Stimulated activated CD8-positive, alpha-beta memory T cell treated with anti-CD3 and anti-CD28 coated beads, Interleukin-12 subunit alpha, Interleukin-12 subunit beta, amount 100 ng/mL, for 1 hour (primary cell): ENCODE data around the gene TNFSF4.

Experiments
- DNase-seq: peaks from one replicate; pipeline ENCODE4 v3.0.0-alpha.2; 2020; ENCODE audit warnings: low read depth

TNFSF4 gene

DNA sequence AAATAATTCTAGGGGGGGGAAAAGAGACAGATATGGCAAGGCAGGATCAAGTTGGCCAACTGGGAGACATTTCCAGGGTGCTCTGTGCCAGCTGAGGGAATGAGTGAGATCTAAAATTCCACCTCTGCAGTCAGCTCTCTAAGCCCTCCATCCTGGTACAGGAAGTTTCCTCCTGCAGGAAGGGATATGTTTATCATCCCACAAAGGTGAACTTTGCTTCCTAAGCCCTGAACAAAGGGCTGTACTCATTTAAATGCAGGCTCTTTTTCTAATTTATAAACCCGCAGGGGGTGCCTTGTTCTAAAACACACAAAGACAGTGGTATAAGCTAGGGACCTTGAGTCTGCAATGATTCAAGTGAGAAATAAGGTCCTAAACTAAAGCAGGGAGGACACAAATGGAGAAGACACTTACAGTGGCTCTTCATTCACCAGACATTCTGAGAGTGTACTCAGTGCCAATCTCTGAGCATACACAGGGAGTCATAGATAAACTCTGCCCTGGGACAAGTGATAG is 3.6 kb upstream of the TNFSF4 start:
- DNase-seq: no peak

DNA sequence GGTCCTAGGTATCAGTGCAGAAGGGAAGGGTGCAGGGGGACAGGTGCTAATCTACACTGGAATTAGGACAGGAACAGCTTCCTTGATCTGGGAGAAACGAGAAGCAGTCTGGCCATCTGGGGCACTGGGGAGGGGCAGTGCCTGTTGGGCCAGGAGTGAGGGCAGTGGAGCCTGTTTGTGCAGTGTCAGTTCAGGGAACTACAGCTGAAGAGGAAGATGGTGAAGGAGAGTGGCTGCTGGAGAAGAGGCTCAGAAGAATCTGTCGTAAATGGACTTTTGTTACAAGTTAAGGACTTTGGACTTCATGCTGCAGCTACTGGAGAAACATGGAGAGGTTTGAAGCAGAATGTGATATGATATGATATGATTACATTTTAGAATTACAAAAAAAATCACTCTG is 3.2 kb upstream of the TNFSF4 start:
- DNase-seq: no peak

DNA sequence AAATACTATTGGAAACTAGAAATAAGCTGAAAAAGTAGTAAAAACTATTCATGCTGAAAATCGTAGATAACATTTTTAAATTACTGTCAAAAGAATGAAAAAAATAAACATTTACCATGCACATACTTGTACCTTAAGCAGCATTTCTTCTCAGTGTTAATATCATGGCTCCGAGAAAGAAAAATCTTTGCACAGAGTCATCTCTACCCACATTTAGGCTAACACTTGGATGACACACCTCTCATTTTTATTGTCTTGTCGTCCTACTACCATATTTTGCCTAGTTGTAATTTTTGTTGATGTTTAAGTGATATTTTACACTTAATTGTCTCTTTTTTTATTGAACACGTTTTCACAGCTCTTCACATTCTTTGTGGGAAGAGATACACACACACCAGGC is 1.7 kb upstream of the TNFSF4 start:
- no peak for DNase-seq

DNA sequence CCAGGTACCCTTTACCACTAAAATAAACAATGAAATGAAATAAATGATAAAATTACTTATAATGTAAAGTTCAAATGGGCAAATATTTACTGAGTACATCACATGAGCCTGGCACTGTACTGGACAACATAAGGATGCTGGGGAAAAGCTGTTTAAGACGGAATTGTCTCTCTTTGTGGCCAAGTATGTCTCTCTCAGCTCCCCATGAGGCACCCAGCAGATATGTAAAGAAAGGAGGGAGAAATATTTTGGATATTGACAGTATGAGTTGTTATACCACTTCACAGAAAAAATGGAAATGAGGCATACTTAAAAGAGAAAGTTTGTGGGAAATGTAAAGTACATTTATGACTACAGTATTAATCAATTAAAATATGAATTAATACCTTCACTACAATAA is 1.0 kb upstream of the TNFSF4 start:
- no peak for DNase-seq

DNA sequence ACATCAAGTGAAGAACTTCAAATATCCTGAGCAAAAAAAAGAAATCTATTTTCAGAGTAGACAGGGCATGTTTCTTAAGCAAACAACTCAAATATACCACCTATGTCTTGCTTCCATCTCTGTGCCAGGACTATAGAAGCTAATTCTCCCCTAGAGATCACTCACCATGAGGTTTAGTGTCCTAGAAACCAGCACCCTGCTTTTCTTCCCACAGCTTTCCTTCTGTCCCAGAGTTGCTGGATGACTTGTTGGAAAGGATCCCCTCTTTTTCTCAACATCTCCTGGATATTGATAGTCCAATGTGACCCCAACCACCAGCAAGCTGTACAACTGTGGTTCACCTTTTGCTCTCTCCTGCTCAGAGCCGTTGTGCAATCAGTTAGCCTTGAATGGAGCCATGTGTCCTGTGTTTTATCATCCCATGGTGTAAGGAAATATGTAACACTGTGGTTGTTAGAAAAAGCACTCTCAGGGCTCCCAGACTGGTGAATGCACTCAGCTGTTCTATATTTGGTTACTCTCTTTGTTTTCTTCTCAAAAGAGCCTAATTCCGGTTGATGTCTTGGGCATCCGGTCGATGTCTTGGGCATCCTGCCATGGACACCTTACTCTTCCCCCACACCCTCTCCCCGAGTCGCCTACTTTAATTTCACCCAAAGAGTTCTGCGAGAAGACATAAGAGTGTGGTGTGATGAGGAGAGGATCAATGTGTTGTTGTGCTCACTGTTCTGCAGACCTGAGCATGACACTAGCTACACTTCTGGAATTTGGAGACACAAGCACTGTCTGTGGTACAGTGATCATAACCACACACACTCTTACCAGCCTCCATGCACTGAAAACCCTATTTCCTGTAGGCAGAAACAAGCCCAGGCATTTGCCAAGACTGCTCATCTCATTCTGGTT is 1.7 kb downstream of the TNFSF4 start:
- no peak for DNase-seq

DNA sequence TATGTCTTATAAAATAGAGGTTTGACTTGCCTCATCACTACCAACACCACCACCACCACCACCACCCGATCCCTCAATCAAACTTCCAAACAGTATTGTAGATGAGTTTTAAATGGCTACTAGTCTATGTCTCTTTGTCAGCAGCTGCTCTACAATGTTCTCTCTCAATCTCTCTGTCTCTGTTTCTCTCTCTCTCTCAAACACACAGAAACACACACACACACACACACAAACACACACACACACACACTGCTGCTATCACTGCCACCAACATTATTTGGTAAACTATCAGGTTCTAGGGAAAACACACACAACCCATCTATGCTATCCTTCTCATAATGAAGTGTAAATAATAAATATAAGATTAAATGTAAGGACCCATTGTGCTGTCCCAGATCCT is 2.4 kb downstream of the TNFSF4 start:
- no peak for DNase-seq

DNA sequence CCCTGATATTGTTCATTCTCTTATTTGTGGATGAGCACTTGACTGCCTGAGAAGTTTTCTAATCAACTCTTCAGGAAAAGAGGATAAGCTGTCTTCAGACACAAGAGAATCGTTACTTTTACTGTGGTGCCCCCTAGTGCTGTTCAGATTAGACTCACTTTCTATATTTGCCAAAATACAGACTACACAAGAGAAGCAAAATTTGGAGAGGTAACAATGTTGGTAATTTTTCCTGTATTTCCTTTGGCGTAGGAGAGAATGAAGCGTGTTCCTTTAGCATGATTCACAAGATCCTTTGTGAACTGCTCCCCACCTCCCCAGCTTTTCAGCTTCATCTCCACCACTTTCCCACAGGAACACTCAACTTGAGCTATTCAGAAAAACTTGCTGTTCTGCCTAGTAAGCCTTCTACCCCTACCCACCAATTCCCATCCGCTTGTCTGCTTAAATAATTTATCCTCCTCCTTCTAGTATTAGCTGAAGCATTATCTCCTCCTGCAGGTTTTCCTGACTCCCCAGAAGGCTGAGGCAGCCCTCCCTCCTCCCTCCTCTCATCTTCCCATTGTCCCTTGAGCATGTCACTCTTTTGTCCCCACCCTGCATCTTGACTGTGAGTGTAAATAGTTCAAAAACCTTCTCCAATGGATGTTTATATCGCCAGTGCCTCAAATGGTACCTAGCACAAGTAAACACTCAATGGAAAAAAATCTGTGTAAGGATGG is 4.5 kb downstream of the TNFSF4 start:
- no peak for DNase-seq

DNA sequence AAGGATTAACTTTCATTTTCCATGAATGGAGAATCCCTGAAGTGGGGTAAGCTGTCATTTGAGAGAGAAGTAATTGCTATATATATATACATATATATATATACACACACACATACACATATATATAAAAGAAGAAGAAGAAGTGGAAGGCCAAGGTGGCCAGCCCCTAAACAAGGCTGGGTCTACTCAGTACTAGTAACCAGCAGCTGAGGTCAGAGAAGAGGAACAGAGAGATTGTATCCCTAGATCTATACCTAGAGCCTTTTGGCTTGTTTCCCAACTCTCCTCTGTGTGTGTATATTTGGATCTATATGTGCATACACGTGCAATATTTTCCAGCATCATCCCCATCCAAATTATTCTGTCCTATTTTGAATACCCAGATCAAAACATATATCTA is 5.2 kb downstream of the TNFSF4 start:
- DNase-seq: no peak

DNA sequence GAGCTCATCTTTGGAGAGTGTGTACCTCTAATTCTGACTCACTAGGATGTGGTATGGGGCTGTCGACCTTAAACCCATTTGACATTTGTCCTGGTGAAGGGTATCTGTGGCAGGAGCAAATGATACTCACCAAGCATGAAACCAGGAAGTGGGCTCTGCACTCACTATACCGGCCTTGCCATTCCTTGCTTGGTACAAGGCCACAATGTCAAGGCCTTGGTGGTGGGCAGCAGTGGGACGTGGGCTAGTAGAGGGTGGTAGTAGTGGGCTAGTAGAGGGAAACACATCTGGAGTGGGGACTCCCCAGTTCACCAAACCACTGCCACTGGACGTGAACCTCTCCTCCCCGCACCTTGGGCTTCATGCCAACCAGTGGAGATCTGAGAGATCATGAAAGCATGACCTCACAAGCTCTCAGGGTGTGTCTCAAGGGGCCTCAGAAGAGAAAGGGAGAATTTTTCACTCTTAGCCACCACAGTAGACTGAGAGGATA is 11.5 kb downstream of the TNFSF4 start:
- DNase-seq: no peak

DNA sequence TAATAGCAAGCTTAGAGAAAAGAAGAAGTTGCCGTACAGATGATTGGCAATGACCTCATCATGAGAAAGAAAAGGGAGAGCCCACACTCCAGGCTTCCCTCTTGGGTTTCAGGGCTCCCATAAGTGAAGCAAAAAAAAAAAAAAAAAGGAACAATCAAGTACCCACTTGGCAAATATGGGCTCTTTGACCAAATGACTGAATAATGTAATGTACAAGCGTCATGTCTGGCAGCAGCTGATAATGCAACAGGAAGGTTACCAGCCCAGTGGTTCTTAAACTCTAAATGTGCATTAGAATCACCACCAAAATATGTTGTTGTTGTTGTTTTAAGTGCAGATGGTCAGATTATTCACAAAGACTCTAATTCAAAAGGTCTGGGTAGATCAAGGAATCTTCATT is 13.5 kb downstream of the TNFSF4 start:
- DNase-seq: no peak

DNA sequence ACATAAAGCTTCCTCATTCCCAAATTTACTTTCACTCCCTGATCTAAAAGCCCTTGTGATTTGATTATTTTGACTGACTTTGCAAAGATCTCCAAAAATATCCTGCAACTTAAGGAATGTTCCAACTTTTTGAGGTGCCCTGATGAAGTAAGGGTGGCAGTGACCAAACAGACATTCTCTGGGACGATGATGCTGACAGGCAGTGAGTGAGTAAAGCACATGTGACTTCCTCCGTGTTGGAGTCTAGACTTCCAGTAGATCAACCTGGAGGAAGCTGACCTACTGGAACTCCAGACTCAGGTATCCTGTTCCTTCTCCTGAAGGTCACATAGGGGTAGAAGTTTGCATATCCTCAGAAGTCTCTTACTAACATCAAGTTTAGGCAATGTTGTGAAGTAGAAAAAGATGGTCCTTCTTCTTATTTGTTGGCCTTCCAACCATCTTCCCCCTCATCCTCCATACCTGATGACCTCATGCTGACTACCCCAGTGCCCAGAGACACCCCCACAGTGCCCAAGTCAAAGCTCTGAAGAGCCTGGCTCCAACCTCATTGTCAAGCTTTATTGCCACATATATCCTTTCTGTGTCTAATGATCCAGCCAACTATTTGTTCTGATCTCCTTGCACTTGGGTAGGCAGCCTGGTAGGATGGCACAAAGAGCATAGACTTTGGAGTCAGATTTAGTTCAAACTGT is 16.0 kb downstream of the TNFSF4 start:
- DNase-seq: no peak

DNA sequence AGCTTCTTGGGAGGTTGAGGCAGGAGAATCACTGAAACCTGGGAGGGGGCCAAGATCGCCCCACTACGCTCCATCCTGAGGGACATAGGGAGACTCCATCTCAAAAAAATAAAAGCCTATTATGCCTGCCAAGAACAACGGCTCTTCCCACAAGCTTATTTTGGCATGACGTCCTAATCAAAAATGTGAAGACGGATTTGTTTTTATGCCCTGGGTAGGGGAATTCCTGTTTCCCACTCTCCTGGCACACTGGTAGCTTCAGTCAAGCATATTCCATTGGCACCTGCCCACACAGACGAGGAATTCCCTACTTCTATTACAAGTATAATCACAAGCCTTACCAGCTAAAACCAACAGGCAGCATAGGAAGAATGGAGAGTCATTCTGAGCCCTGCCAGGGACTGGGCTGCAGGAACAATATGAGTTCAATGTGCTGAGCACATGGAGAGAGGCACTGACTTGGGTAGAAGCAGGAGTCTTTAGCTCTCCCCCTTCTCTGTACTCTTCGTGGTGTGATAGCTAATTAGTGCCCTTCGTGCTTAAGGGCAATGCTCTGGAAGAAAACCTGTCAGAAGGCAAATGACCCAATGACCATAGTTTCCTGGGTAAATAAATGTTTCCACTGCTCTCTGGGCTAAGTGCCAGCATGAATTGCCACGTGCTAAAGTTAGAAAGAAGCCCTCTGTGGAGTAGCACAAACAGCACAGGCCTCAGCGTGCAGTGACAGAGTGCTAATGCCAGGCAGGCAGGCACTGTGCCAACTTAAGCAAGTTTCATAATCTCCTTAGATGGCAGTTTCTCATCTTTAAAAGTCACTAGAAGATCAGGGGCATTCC is 16.8 kb downstream of the TNFSF4 start:
- DNase-seq: no peak

DNA sequence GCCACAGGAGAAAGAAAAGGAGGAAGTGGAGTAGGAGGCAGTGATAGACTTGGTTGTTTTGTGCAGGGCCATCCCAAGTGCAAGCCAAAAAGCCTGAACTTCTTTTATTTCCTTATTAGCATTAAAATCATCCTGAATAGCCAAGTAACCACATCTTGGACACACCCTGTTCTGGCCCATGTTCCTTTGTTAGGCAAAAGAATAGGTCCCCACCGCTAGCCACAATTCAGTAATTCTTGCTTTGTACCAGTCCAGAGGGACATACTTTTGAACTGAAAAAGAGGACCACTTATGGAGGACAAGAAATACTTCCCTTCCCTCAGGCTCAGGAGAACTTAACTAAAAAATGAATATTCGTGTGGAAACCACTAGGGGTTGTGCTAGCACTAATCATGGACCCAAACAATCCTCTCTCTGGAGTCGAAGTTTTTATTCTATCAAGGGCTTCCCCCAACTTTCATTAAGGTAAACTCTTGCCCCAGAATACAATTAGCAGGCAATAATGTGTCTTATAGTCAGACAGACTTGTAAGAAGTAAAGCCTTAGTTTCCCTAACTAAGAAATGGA is 19.4 kb downstream of the TNFSF4 start:
- DNase-seq: no peak

DNA sequence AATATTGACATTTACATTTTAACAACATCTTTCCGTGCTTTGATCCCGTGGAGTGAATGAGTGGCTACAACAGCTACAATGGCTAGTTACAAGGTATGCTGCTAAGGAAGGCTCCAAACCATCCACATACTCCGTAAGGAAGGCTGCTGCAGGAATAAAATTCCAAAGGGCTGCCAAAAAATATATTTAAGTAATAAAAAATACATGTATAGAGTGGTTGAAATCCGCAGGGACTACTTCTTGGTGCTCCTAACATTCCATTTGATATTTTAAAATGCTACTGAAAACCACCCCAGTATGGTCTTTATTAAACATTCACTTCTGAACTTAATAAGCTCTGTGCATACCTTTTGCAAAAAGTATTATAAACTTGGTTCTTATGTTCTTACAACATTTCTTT is 25.3 kb downstream of the TNFSF4 start:
- no peak for DNase-seq

DNA sequence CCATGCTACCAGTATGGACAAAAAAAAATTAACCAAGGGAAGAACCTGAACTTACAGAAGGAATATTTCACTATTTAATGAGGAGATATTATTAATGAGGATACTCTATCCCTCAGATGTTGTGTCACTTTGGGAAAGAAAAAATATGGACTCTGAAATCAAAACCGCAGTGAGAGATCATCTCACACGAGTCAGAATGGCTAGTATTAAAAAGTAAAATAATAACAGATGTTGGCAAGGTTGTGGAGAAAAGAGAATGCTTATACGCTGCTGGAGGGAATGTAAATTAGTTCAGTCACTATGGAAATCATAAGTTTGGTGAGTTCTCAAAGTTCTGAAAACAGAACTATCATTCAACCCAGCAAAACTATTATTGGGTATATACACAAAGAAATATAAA is 30.9 kb downstream of the TNFSF4 start:
- no peak for DNase-seq

DNA sequence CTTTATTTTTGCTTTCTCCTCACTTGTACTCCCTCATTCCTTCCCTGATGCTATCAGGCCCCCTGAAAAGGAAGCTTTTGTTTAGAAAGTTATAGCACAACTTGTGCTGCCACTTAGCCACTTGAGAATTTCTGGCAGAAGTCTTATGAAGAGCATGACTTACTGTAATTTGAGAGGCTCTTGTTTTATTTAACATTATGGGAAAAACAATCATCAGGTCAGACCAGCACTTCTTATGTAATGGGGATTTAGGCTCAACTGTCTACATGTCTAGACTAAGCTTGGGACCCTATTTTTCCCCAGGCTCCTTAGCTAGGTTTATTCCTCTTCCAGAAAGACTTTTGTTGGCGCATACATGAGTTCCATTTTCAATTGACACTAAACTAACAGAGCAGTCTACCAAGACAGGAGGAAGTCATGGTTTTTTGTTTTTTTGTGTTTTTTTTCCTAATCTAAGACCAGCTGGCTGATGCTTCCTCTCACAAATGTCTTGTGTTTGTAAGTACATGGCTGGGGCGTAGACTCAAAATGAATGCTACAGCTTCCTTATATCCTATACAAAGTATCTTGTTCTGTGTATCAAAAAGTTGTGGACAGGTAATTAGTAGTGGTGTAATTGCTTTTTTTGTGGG is 31.5 kb downstream of the TNFSF4 start:
- DNase-seq: no peak

DNA sequence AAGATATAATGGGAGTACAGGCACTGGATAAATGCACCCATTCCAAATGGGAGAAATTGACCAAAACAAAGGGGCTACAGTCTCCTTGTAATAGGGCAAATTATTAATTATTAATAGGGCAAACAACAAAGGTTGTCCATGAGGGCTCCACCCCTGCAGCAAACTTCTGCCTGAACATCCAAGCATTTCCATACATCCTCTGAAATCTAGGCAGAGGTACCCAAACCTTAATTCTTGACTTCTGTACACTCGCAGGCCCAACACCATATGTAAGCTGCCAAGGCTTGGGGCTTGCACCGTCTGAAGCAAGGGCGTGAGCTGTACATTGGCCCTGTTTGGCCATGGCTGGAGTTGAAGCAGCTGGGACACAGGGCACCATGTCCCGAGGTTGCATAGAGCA is 33.7 kb downstream of the TNFSF4 start:
- no peak for DNase-seq

DNA sequence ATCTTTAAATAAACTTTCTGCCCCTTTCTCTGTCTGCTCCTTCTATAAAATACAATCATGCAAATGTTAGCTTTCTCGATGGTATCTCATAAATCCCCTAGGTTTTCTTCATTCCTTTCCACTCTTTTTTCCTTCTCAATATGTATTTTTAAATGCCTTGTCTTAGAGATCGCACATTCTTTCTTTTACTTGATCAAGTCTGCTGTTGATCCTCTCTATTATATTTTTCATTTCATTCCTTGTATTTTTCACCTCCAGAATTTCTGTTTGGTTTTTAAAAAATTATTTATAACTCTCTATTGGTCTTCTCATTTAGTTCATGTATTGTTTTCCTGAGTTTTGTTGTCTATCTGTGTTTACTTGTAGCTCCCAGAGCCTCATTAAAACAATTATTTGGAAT is 36.0 kb downstream of the TNFSF4 start:
- DNase-seq: no peak

DNA sequence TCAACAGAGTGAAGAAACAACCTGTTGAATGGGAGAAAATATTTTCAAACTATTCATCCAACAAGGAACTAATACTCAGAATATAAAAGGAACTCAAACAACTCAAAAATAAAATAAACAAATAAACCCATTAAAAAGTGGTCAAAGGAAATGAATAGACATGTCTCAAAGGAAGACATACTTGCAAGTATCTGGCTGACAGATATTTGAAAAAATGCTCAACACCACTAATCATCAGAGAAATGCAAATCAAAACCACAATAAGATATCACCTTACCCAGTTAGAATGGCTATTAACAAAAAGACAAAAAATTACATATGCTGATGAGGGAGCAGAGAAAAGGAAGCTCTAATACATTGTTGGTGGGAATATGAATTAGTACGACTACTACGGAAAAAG is 38.2 kb downstream of the TNFSF4 start:
- DNase-seq: no peak

DNA sequence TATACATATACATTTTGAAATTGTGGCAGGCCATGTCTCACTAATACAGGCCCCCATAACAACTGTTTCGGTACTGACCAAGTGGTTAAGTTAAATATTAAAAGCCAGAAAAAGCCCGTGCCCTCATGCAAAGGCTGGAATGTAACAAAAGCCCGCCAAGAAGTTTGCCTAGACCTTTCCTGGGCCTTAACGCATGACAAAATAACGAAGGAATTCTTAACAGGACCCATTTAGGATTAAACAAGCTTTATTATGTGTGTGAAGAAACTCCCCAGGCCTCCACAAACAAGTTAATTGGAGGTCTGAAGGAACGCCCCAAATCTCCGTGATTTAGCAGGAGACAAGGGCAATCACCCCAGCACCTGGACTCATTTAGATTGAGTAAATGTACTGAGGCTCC is 42.4 kb downstream of the TNFSF4 start:
- DNase-seq: no peak

DNA sequence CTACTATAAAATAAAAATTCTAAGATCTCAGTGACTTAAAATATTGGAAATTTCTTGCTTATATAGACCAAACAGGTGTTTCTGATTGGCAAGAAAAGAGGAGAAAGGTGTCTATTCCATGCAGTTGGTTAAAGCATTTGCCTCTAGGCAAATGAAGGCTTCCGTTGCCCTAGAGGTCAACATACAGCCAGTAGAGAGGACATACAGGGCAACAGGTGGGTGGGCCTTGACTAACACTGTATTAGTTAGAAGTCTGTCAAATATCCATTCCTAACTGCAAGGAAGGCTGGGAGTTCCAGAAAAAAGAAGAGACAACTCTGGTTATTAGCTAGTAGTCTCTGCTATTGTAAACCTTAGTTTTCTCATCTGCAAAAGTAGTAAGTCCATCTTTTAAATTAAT is 43.0 kb downstream of the TNFSF4 start:
- no peak for DNase-seq
